HepG2 (cell line): Measurements from ENCODE around the gene AFTPH. TPM values are rescaled to one million over a fixed set of nuclear protein-coding genes. Genes with fewer than 3 reads are reported as not detected.

ENCODE experiments used
- AHR ChIP-seq: IDR thresholded peaks from 2 replicates; pipeline ENCODE4 v1.6.1; 2018; ENCODE audit warnings: missing genetic modification reagents, missing compliant biosample characterization
- ATM ChIP-seq: fragments of 450-650 bp; IDR thresholded peaks from 2 replicates; pipeline ENCODE4 v1.7.1; 2017; ENCODE audit warnings: mild to moderate bottlenecking, borderline replicate concordance
- MEIS1 ChIP-seq: sonication (generic); formaldehyde crosslinking; IDR thresholded peaks from 2 replicates; pipeline ENCODE4 v1.9.0; 2021; ENCODE audit warnings: mild to moderate bottlenecking, missing genetic modification reagents, moderate library complexity, borderline replicate concordance
- NAIF1 ChIP-seq: sonication (generic); formaldehyde crosslinking; IDR thresholded peaks from 2 replicates; pipeline ENCODE4 v1.5.0; 2020; ENCODE audit warnings: mild to moderate bottlenecking, missing genetic modification reagents, borderline replicate concordance
- NFIC ChIP-seq: IDR thresholded peaks from 2 replicates; pipeline ENCODE4 v1.6.1; 2012; ENCODE audit warnings: mild to moderate bottlenecking, low read length, inconsistent platforms
- NR2F6 ChIP-seq, 2 experiments: IDR thresholded peaks; 2 replicates each; pipeline ENCODE4 v1.6.1; 2016; ENCODE audit warnings: antibody characterized with exemption in 1 of 2, mild to moderate bottlenecking in 1 of 2
- SMC3 ChIP-seq: IDR thresholded peaks from 2 replicates; pipeline ENCODE4 v1.6.1; 2011; ENCODE audit warnings: low read length, improper control_type of control experiment
- ZNF10 ChIP-seq: sonication (generic); formaldehyde crosslinking; IDR thresholded peaks from 2 replicates; pipeline ENCODE4 v1.4.0; 2020; ENCODE audit warnings: mild to moderate bottlenecking, low read depth, missing genetic modification reagents, borderline replicate concordance
- ZNF24 ChIP-seq: fragments of 450-650 bp; IDR thresholded peaks from 2 replicates; pipeline ENCODE4 v1.6.1; 2017; ENCODE audit warnings: antibody characterized with exemption, mild to moderate bottlenecking
- ZNF331 ChIP-seq: sonication (generic); formaldehyde crosslinking; IDR thresholded peaks from 2 replicates; pipeline ENCODE4 v1.4.0; 2020; ENCODE audit warnings: missing genetic modification reagents
- ZNF891 ChIP-seq: sonication (generic); formaldehyde crosslinking; IDR thresholded peaks from 2 replicates; pipeline ENCODE4 v1.5.0; 2020; ENCODE audit warnings: mild to moderate bottlenecking, missing genetic modification reagents
- polyA plus RNA-seq, 8 experiments: library from polyadenylated mRNA; depleted of rRNA in 3 of 8; stranded (reverse) in 7 of 8; unstranded in 1 of 8; fragments of >200 nt; fragmentation: Illumina TruSeq in 4 of 8; extraction: Trizol in 4 of 8; gene quantifications; 2 replicates each; pipeline versions ENCODE4 v1.2.1 to v1.2.3, GENCODE V29; 2011 to 2016; ENCODE audit warnings: low read depth in 4 of 8, missing spikeins in 1 of 8, mixed read lengths in 1 of 8; ENCODE audit not compliant: insufficient read depth in 1 of 8
- total RNA-seq, 5 experiments: library from RNA; depleted of rRNA; stranded (reverse); fragments of >200 nt; fragmentation: Illumina TruSeq; extraction: Trizol; gene quantifications; 2 replicates each; pipeline ENCODE4 v1.2.3, GENCODE V29; 2016; ENCODE audit warnings: low read depth in 1 of 5
- TF ChIP-seq, protein P1 (sequence below): sonication (generic); formaldehyde crosslinking; IDR thresholded peaks from 2 replicates; pipeline ENCODE4 v1.4.0; 2020; ENCODE audit warnings: low read depth, missing genetic modification reagents
- TF ChIP-seq, protein P2 (sequence below): sonication (generic); formaldehyde crosslinking; IDR thresholded peaks from 2 replicates; pipeline ENCODE4; 2020; ENCODE audit warnings: missing genetic modification reagents, mild to moderate bottlenecking, borderline replicate concordance
- TF ChIP-seq, protein P3 (sequence below): IDR thresholded peaks from 2 replicates; pipeline ENCODE4 v1.6.1; 2016; ENCODE audit warnings: mild to moderate bottlenecking
- TF ChIP-seq, protein P4 (sequence below): sonication (generic); formaldehyde crosslinking; IDR thresholded peaks from 2 replicates; pipeline ENCODE4 v1.4.0; 2020; ENCODE audit warnings: mild to moderate bottlenecking, missing genetic modification reagents
- TF ChIP-seq, protein P5 (sequence below): sonication (generic); formaldehyde crosslinking; IDR thresholded peaks from 2 replicates; pipeline ENCODE4 v1.8.0; 2022; ENCODE audit warnings: mild to moderate bottlenecking, missing genetic modification reagents; ENCODE audit not compliant: insufficient replicate concordance
- TF ChIP-seq, protein P6 (sequence below): sonication (generic); formaldehyde crosslinking; IDR thresholded peaks from 2 replicates; pipeline ENCODE4 v1.4.0; 2020; ENCODE audit warnings: missing genetic modification reagents

AFTPH gene
- total and polyA plus RNA-seq, 2 of the 13 experiments (the other 11 are each of a cell fraction or from before 2014, with no cell fraction given) = 27.5 to 36.8 TPM

DNA sequence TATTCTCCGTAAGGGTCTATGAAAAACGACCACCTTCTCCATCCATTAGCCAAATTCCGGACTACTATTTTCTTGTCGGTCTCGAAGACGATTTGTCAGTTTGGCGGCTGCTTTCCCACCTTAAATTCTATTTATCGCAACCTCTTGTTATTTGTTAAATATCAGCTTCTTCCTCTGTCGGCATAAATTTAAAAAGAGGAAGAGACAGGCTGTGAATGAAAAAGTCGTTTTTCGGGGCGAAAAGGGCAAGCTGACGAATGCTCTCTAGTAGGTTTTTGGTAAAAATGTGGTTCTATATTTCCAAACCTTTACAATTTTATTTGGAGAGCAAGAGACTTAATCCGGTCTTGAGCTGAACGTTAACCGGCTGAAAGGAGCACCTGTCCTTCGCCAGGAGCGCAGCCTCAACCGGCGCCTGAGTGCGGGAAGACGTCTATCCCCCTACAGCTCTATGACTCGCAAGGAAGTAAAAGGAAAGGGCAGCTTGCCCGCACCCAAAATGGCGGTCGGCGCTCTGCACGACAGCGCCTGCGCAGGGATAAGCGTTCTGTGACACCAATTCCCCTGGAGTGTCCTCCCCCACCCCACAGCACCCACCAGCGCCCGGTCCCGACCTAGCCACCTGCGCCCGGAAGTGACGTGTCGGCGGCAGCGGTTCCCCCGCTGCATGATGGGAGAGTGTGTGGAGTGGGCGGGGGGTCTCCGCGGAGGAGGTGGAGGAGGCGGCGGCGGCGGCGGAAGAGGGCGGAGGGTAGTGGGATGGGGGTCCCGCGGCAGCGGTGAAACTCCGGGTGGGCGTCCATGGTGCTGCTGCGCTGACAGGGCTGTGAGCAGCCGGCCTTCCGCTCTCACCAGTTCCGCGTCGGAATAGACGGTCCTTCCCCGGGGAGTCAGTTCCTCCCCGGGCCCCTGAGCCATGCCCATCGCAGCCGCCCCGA, at the start of gene AFTPH (continued):
- TF ChIP-seq, protein P1, sequence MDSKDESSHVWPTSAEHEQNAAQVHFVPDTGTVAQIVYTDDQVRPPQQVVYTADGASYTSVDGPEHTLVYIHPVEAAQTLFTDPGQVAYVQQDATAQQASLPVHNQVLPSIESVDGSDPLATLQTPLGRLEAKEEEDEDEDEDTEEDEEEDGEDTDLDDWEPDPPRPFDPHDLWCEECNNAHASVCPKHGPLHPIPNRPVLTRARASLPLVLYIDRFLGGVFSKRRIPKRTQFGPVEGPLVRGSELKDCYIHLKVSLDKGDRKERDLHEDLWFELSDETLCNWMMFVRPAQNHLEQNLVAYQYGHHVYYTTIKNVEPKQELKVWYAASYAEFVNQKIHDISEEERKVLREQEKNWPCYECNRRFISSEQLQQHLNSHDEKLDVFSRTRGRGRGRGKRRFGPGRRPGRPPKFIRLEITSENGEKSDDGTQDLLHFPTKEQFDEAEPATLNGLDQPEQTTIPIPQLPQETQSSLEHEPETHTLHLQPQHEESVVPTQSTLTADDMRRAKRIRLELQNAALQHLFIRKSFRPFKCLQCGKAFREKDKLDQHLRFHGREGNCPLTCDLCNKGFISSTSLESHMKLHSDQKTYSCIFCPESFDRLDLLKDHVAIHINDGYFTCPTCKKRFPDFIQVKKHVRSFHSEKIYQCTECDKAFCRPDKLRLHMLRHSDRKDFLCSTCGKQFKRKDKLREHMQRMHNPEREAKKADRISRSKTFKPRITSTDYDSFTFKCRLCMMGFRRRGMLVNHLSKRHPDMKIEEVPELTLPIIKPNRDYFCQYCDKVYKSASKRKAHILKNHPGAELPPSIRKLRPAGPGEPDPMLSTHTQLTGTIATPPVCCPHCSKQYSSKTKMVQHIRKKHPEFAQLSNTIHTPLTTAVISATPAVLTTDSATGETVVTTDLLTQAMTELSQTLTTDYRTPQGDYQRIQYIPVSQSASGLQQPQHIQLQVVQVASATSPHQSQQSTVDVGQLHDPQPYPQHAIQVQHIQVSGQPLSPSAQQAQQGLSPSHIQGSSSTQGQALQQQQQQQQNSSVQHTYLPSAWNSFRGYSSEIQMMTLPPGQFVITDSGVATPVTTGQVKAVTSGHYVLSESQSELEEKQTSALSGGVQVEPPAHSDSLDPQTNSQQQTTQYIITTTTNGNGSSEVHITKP = no peak; the same call in 1 of the 2 replicates
- no peak for TF ChIP-seq NR2F6 (IDR thresholded peaks at IDR 0.05)
- peak; percentile 52; the same call in 1 of the 2 replicates for TF ChIP-seq NR2F6 (CRISPR knock-in tag; IDR thresholded peaks at IDR 0.05)
- TF ChIP-seq, protein P2, sequence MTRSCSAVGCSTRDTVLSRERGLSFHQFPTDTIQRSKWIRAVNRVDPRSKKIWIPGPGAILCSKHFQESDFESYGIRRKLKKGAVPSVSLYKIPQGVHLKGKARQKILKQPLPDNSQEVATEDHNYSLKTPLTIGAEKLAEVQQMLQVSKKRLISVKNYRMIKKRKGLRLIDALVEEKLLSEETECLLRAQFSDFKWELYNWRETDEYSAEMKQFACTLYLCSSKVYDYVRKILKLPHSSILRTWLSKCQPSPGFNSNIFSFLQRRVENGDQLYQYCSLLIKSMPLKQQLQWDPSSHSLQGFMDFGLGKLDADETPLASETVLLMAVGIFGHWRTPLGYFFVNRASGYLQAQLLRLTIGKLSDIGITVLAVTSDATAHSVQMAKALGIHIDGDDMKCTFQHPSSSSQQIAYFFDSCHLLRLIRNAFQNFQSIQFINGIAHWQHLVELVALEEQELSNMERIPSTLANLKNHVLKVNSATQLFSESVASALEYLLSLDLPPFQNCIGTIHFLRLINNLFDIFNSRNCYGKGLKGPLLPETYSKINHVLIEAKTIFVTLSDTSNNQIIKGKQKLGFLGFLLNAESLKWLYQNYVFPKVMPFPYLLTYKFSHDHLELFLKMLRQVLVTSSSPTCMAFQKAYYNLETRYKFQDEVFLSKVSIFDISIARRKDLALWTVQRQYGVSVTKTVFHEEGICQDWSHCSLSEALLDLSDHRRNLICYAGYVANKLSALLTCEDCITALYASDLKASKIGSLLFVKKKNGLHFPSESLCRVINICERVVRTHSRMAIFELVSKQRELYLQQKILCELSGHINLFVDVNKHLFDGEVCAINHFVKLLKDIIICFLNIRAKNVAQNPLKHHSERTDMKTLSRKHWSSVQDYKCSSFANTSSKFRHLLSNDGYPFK (CRISPR knock-in tag) = peak; percentile 82; the same call in 1 of the 2 replicates
- TF ChIP-seq ATM = no peak
- TF ChIP-seq, protein P3, sequence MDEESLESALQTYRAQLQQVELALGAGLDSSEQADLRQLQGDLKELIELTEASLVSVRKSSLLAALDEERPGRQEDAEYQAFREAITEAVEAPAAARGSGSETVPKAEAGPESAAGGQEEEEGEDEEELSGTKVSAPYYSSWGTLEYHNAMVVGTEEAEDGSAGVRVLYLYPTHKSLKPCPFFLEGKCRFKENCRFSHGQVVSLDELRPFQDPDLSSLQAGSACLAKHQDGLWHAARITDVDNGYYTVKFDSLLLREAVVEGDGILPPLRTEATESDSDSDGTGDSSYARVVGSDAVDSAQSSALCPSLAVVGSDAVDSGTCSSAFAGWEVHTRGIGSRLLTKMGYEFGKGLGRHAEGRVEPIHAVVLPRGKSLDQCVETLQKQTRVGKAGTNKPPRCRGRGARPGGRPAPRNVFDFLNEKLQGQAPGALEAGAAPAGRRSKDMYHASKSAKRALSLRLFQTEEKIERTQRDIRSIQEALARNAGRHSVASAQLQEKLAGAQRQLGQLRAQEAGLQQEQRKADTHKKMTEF (CRISPR knock-in tag) = peak; percentile 89
- TF ChIP-seq NFIC = no peak
- no peak for TF ChIP-seq ZNF10 (CRISPR knock-in tag)
- TF ChIP-seq MEIS1 (CRISPR knock-in tag) = 0 out of 2 replicates have a peak, but pooled peaks have one; percentile 49
- 0 out of 2 replicates have a peak, but pooled peaks have one; percentile 0 for TF ChIP-seq ZNF891 (CRISPR knock-in tag)
- no peak for TF ChIP-seq AHR (CRISPR knock-in tag)
- TF ChIP-seq, protein P4, sequence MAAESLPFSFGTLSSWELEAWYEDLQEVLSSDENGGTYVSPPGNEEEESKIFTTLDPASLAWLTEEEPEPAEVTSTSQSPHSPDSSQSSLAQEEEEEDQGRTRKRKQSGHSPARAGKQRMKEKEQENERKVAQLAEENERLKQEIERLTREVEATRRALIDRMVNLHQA (CRISPR knock-in tag) = no peak
- TF ChIP-seq, protein P5, sequence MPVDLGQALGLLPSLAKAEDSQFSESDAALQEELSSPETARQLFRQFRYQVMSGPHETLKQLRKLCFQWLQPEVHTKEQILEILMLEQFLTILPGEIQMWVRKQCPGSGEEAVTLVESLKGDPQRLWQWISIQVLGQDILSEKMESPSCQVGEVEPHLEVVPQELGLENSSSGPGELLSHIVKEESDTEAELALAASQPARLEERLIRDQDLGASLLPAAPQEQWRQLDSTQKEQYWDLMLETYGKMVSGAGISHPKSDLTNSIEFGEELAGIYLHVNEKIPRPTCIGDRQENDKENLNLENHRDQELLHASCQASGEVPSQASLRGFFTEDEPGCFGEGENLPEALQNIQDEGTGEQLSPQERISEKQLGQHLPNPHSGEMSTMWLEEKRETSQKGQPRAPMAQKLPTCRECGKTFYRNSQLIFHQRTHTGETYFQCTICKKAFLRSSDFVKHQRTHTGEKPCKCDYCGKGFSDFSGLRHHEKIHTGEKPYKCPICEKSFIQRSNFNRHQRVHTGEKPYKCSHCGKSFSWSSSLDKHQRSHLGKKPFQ (CRISPR knock-in tag) = peak; percentile 76
- no peak for TF ChIP-seq SMC3
- TF ChIP-seq, protein P6, sequence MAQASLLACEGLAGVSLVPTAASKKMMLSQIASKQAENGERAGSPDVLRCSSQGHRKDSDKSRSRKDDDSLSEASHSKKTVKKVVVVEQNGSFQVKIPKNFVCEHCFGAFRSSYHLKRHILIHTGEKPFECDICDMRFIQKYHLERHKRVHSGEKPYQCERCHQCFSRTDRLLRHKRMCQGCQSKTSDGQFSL = no peak
- TF ChIP-seq ZNF24 = no peak
- TF ChIP-seq ZNF331 (CRISPR knock-in tag) = peak; percentile 42; the same call in 1 of the 2 replicates
- TF ChIP-seq NAIF1 (CRISPR knock-in tag) = no peak; the same call in 1 of the 2 replicates
